Liver (tissue), 9 donors: ENCODE measurements around the gene SLC7A4. TPM values are rescaled to one million over a fixed set of nuclear protein-coding genes. Genes with fewer than 3 reads are reported as not detected.
A peak's percentile ranks its signal among the peaks of the same experiment; 100 is the strongest.
"Not testable (repeated sequence)": the region's sequence is repeated elsewhere in the genome, so short reads cannot be mapped to it uniquely, and the experiment has no call there.

Experiments
- DNase-seq: peaks from one replicate; pipeline ENCODE4 v3.0.0-alpha.2; 2017; ENCODE audit warnings: low spot score
- H3K27ac ChIP-seq, 2 donors: one replicate each; pipeline ENCODE4 v1.7.0; 2013; ENCODE audit warnings: inconsistent platforms in 2 of 2, low read length in 2 of 2, control low read depth in 1 of 2, low read depth in 1 of 2, mild to moderate bottlenecking in 1 of 2
- H3K27me3 ChIP-seq, 4 donors: one replicate each; pipeline versions ENCODE4 v1.6.1 to v1.7.0; 2013; ENCODE audit warnings: low read length in 3 of 4, inconsistent platforms in 1 of 4, mild to moderate bottlenecking in 1 of 4, moderate library complexity in 1 of 4; ENCODE audit not compliant: control insufficient read depth in 4 of 4, insufficient read depth in 4 of 4
- H3K36me3 ChIP-seq, 4 donors: one replicate each; pipeline versions ENCODE4 v1.6.1 to v1.7.0; 2013; ENCODE audit warnings: low read length in 3 of 4, mild to moderate bottlenecking in 3 of 4, low read depth in 1 of 4, moderate library complexity in 1 of 4; ENCODE audit not compliant: control insufficient read depth in 4 of 4, insufficient read depth in 3 of 4
- H3K4me1 ChIP-seq, 4 donors: one replicate each; pipeline versions ENCODE4 v1.6.1 to v1.7.0; 2013; ENCODE audit warnings: low read length in 3 of 4, mild to moderate bottlenecking in 3 of 4, moderate library complexity in 1 of 4; ENCODE audit not compliant: control insufficient read depth in 4 of 4, insufficient read depth in 4 of 4
- H3K4me3 ChIP-seq, 3 donors: one replicate each; pipeline versions ENCODE4 v1.6.1 to v1.7.0; 2013; ENCODE audit warnings: low read length in 3 of 3, control low read depth in 1 of 3, low read depth in 1 of 3, mild to moderate bottlenecking in 1 of 3
- H3K9ac ChIP-seq, 2 donors: one replicate each; pipeline ENCODE4 v1.7.0; 2013; ENCODE audit warnings: low read length in 2 of 2, mild to moderate bottlenecking in 2 of 2, moderate library complexity in 2 of 2, control low read depth in 1 of 2, low read depth in 1 of 2
- H3K9me3 ChIP-seq, 4 donors: one replicate each; pipeline versions ENCODE4 v1.6.1 to v1.7.0; 2013; ENCODE audit warnings: low read length in 3 of 4; ENCODE audit not compliant: control insufficient read depth in 4 of 4
- EGR1 ChIP-seq, 2 donors: IDR thresholded peaks; 2 replicates each; pipeline ENCODE4 v1.6.1; 2016 to 2018; ENCODE audit warnings: antibody characterized with exemption in 2 of 2, low read depth in 2 of 2
- FOXA1 ChIP-seq: IDR thresholded peaks from 2 replicates; pipeline ENCODE4 v1.6.1; 2016; ENCODE audit warnings: antibody characterized with exemption
- FOXA2 ChIP-seq: IDR thresholded peaks from 2 replicates; pipeline ENCODE4 v1.6.1; 2016; ENCODE audit warnings: antibody characterized with exemption
- GABPA ChIP-seq, 2 donors: IDR thresholded peaks in 1 of 2; conservative IDR thresholded peaks in 1 of 2; 2 replicates each; pipeline ENCODE4 v1.6.1; 2016; ENCODE audit warnings: antibody characterized with exemption in 2 of 2, mild to moderate bottlenecking in 1 of 2, moderate library complexity in 1 of 2
- HNF4A ChIP-seq, 2 donors: conservative IDR thresholded peaks; 2 replicates each; pipeline ENCODE4 v1.6.1; 2016; ENCODE audit warnings: antibody characterized with exemption in 2 of 2, mild to moderate bottlenecking in 2 of 2
- HNF4G ChIP-seq: IDR thresholded peaks from 2 replicates; pipeline ENCODE4 v1.6.1; 2016; ENCODE audit warnings: antibody characterized with exemption
- JUND ChIP-seq, 2 donors: IDR thresholded peaks; 2 replicates each; pipeline ENCODE4 v1.6.1; 2016; ENCODE audit warnings: antibody characterized with exemption in 2 of 2
- RAD21 ChIP-seq, 2 donors: IDR thresholded peaks; 2 replicates each; pipeline ENCODE4 v1.6.1; 2016; ENCODE audit warnings: antibody characterized with exemption in 2 of 2, mild to moderate bottlenecking in 2 of 2
- RXRA ChIP-seq, 2 donors: IDR thresholded peaks; 2 replicates each; pipeline ENCODE4 v1.6.1; 2017 to 2018; ENCODE audit warnings: antibody characterized with exemption in 2 of 2, mild to moderate bottlenecking in 1 of 2
- YY1 ChIP-seq: IDR thresholded peaks from 2 replicates; pipeline ENCODE4 v1.6.1; 2016; ENCODE audit warnings: antibody characterized with exemption, mild to moderate bottlenecking
- WGBS: extraction: QIAGEN DNeasy Blood & Tissue Kit; methylation state at CpG from one replicate; pipeline ENCODE4 v1.1.7; 2013; 5-methylcytosine and 5-hydroxymethylcytosine counted together
- polyA plus RNA-seq, 2 donors: library from polyadenylated mRNA; stranded (reverse) in 1 of 2; unstranded in 1 of 2; fragments of 200-250 nt in 1 of 2; fragments of >200 nt in 1 of 2; fragmentation: Nextera tagmentation in 1 of 2; extraction: Ambion mirVana in 1 of 2; gene quantifications; one replicate each; pipeline versions ENCODE4 v1.2.1 to v1.2.3, GENCODE V29; 2013 to 2015
- total RNA-seq, 2 donors: library from RNA; depleted of rRNA; stranded (reverse); fragments of >200 nt; gene quantifications; one replicate each; pipeline ENCODE4 v1.2.3, GENCODE V29; 2014
- TF ChIP-seq, protein P1 (sequence below): IDR thresholded peaks from 2 replicates; pipeline ENCODE4 v1.6.1; 2016; ENCODE audit warnings: antibody characterized with exemption, mild to moderate bottlenecking
- TF ChIP-seq, protein P2 (sequence below): IDR thresholded peaks from 2 replicates; pipeline ENCODE4 v1.6.1; 2016; ENCODE audit warnings: antibody characterized with exemption
- TF ChIP-seq, protein P3 (sequence below): IDR thresholded peaks from 2 replicates; pipeline ENCODE4 v1.6.1; 2016; ENCODE audit warnings: antibody characterized with exemption
- TF ChIP-seq, protein P4 (sequence below): fragments of 150-350 bp; IDR thresholded peaks from 2 replicates; pipeline ENCODE4 v1.5.1; 2017; ENCODE audit warnings: improper control_type of control experiment, low read depth, low read length; ENCODE audit not compliant: missing input control
- TF ChIP-seq, protein P5 (sequence below): IDR thresholded peaks from 2 replicates; pipeline ENCODE4 v1.6.1; 2016; ENCODE audit warnings: antibody characterized with exemption
- donor health status: healthy.
- donor health status: healthy.
- donor health status: healthy.
- donor health status: healthy.
- donor health status: healthy.

SLC7A4 gene
- total and polyA plus RNA-seq, 4 donors, result 0.11 to 0.67 (median 0.33) TPM

DNA sequence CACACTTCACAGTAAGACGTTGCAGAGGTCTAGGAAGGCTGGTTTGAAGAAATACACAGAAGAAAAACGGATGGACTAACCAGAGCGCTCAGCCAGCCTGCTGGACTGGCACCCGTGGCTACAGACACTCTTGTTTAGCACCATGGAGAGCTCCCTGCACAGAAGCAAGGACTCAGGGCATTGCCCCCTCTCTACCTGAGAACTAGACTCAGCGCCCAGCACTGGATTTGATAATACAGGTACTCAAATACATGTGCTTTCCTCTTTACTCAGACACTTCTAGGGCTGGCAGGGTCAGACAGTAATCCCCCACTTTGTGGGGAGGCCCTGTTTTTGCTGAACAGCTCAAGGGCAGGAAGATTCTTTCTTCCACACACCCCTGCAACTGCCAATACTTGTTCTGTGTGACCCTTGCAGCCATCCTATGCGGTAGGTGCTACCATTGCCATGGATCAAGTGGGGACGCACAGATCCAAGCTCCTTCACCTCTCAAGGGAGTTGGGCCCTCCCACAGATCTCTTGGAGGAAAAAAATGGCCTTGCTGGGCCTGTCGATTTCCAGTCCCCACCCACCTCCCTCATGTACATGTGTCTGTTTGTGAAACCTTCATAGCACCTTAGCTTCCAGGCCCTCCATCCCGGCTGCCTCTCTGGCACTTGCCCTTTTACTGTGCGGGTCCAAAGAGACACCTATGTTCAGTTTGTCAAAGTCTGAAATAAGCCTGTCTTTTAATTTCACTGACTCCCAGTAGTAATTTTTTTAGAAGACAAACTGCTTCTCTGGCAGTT lies 22.5 kb downstream of the SLC7A4 start:
- TF ChIP-seq RAD21 (IDR thresholded peaks at IDR 0.05) (no peak), RXRA (IDR thresholded peaks at IDR 0.05) (peak; percentile 27 to 42)
- TF ChIP-seq, protein P1, sequence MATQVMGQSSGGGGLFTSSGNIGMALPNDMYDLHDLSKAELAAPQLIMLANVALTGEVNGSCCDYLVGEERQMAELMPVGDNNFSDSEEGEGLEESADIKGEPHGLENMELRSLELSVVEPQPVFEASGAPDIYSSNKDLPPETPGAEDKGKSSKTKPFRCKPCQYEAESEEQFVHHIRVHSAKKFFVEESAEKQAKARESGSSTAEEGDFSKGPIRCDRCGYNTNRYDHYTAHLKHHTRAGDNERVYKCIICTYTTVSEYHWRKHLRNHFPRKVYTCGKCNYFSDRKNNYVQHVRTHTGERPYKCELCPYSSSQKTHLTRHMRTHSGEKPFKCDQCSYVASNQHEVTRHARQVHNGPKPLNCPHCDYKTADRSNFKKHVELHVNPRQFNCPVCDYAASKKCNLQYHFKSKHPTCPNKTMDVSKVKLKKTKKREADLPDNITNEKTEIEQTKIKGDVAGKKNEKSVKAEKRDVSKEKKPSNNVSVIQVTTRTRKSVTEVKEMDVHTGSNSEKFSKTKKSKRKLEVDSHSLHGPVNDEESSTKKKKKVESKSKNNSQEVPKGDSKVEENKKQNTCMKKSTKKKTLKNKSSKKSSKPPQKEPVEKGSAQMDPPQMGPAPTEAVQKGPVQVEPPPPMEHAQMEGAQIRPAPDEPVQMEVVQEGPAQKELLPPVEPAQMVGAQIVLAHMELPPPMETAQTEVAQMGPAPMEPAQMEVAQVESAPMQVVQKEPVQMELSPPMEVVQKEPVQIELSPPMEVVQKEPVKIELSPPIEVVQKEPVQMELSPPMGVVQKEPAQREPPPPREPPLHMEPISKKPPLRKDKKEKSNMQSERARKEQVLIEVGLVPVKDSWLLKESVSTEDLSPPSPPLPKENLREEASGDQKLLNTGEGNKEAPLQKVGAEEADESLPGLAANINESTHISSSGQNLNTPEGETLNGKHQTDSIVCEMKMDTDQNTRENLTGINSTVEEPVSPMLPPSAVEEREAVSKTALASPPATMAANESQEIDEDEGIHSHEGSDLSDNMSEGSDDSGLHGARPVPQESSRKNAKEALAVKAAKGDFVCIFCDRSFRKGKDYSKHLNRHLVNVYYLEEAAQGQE, result peak; percentile 99
- Histone ChIP-seq H3K9me3 (no peaks in the 10 kb centered on the region), H3K4me1 (peaks cover 0 to 7% (median 3%) of the 10 kb centered on the region in 4 donors), H3K9ac (no peak overlapping the region), H3K27ac (no peak overlapping the region), H3K36me3 (no peaks in the 10 kb centered on the region), H3K4me3 (no peak overlapping the region), H3K27me3 (no peaks in the 10 kb centered on the region)
- DNase-seq, result peak; percentile 47
- WGBS, result 77% methylated on average over 10 of the region's 10 CpGs

DNA sequence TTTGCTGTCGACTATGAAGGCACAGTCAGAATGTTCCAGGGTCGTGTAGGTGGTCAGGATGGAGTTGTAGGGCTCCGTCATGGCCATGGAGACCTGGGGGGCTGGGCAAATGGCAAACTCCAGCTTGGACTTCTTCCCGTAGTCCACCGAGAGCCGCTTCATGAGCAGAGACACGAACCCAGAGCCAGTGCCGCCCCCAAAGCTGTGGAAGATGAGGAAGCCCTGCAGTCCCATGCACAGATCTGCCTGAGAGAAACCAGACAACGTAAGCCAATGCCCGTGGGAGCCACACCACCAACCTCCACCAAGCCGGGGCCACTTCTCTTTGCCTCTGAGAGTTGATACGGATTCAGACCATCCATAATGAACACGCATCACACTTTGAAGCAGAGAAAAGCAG lies 23.2 kb downstream of the SLC7A4 start:
- not testable (repeated sequence) for H3K27ac ChIP-seq, H3K9ac ChIP-seq, DNase-seq, H3K9me3 ChIP-seq, H3K36me3 ChIP-seq, H3K27me3 ChIP-seq, H3K4me1 ChIP-seq, H3K4me3 ChIP-seq
- WGBS, result 86% methylated on average over 13 of the region's 13 CpGs

DNA sequence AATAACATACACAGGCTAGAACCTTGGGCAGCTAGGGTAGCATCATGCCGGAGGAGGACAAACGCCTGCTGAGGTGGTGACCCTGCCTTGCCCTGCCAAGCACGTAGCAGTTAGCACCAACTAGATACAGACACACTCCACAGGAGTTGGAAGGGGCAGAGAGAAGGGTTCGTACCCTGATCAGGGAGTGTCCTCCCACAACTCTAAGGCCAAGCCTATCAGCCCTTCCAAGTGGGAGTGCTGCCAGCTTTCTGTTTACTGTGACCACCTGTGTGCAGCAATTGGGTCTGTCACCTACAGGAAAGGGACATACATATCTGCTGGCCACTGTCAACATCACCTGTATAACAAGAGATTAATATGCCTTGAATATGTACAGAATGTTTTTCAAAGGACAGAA lies 28.6 kb downstream of the SLC7A4 start:
- WGBS, result 66% methylated on average over 4 of the region's 4 CpGs
- no peak overlapping the region for H3K4me3 ChIP-seq
- peaks cover 12 to 30% (median 23%) of the 10 kb centered on the region in 4 donors for H3K4me1 ChIP-seq
- peaks cover 0 to 10% (median 0%) of the 10 kb centered on the region in 4 donors for H3K36me3 ChIP-seq
- no peaks in the 10 kb centered on the region for H3K9me3 ChIP-seq
- DNase-seq, result no peak
- no peak overlapping the region for H3K27ac ChIP-seq
- H3K9ac ChIP-seq, result no peak overlapping the region
- H3K27me3 ChIP-seq, result no peaks in the 10 kb centered on the region
- no peak for TF ChIP-seq JUND (IDR thresholded peaks at IDR 0.05)
- TF ChIP-seq EGR1 (IDR thresholded peaks at IDR 0.05; ENCODE audit: low read depth in 2 of 2), result no peak
- TF ChIP-seq, protein P2, sequence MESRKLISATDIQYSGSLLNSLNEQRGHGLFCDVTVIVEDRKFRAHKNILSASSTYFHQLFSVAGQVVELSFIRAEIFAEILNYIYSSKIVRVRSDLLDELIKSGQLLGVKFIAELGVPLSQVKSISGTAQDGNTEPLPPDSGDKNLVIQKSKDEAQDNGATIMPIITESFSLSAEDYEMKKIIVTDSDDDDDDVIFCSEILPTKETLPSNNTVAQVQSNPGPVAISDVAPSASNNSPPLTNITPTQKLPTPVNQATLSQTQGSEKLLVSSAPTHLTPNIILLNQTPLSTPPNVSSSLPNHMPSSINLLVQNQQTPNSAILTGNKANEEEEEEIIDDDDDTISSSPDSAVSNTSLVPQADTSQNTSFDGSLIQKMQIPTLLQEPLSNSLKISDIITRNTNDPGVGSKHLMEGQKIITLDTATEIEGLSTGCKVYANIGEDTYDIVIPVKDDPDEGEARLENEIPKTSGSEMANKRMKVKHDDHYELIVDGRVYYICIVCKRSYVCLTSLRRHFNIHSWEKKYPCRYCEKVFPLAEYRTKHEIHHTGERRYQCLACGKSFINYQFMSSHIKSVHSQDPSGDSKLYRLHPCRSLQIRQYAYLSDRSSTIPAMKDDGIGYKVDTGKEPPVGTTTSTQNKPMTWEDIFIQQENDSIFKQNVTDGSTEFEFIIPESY, result no peak
- TF ChIP-seq FOXA2, result no peak
- TF ChIP-seq, protein P1, result no peak
- TF ChIP-seq, protein P3, sequence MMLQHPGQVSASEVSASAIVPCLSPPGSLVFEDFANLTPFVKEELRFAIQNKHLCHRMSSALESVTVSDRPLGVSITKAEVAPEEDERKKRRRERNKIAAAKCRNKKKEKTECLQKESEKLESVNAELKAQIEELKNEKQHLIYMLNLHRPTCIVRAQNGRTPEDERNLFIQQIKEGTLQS, result no peak
- TF ChIP-seq FOXA1, result no peak
- TF ChIP-seq YY1, result no peak
- TF ChIP-seq RXRA (IDR thresholded peaks at IDR 0.05), result no peak
- TF ChIP-seq HNF4G, result no peak
- TF ChIP-seq GABPA (IDR thresholded peaks at IDR 0.05 in 1 of 2, conservative IDR thresholded peaks at IDR 0.05 in 1 of 2), result no peak
- no peak for TF ChIP-seq RAD21 (IDR thresholded peaks at IDR 0.05)
- TF ChIP-seq, protein P4, sequence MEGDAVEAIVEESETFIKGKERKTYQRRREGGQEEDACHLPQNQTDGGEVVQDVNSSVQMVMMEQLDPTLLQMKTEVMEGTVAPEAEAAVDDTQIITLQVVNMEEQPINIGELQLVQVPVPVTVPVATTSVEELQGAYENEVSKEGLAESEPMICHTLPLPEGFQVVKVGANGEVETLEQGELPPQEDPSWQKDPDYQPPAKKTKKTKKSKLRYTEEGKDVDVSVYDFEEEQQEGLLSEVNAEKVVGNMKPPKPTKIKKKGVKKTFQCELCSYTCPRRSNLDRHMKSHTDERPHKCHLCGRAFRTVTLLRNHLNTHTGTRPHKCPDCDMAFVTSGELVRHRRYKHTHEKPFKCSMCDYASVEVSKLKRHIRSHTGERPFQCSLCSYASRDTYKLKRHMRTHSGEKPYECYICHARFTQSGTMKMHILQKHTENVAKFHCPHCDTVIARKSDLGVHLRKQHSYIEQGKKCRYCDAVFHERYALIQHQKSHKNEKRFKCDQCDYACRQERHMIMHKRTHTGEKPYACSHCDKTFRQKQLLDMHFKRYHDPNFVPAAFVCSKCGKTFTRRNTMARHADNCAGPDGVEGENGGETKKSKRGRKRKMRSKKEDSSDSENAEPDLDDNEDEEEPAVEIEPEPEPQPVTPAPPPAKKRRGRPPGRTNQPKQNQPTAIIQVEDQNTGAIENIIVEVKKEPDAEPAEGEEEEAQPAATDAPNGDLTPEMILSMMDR, result no peak
- TF ChIP-seq, protein P5, sequence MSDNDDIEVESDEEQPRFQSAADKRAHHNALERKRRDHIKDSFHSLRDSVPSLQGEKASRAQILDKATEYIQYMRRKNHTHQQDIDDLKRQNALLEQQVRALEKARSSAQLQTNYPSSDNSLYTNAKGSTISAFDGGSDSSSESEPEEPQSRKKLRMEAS, result no peak
- TF ChIP-seq HNF4A (conservative IDR thresholded peaks at IDR 0.05), result no peak
